Suprapubic skin (tissue), 4 donors: Measurements from ENCODE around the gene CTSA. TPM values are rescaled to one million over a fixed set of nuclear protein-coding genes. Genes with fewer than 3 reads are reported as not detected.

Experiments used
- DNase-seq, 2 donors: peaks; one replicate each; pipeline ENCODE4 v3.0.0-alpha.2; 2019; ENCODE audit warnings: low spot score in 2 of 2
- H3K27ac ChIP-seq: fragments of 200-600 bp; sonication (generic); one replicate; pipeline ENCODE4 v1.5.1; 2019
- H3K27me3 ChIP-seq: fragments of 200-600 bp; sonication (generic); one replicate; pipeline ENCODE4 v1.5.1; 2019
- H3K36me3 ChIP-seq: fragments of 200-600 bp; sonication (generic); one replicate; pipeline ENCODE4 v1.5.1; 2019
- H3K4me1 ChIP-seq: fragments of 200-600 bp; sonication (generic); one replicate; pipeline ENCODE4 v1.5.1; 2019
- H3K4me3 ChIP-seq: fragments of 200-600 bp; sonication (generic); one replicate; pipeline ENCODE4 v1.5.1; 2019; ENCODE audit warnings: mild to moderate bottlenecking
- H3K9me3 ChIP-seq: fragments of 200-600 bp; sonication (generic); one replicate; pipeline ENCODE4 v1.5.1; 2019
- CTCF ChIP-seq, 2 donors: fragments of 200-600 bp in 1 of 2; fragments of 450-650 bp in 1 of 2; sonication (generic) in 1 of 2; IDR thresholded peaks; one replicate each; pipeline ENCODE4 v1.5.1; 2016 to 2019; ENCODE audit warnings: antibody characterized with exemption in 2 of 2, mild to moderate bottlenecking in 1 of 2, moderate library complexity in 1 of 2
- EP300 ChIP-seq: sonication (generic); formaldehyde crosslinking; IDR thresholded peaks from one replicate; pipeline ENCODE4 v1.6.1; 2017; ENCODE audit warnings: antibody characterized with exemption
- POLR2A ChIP-seq, 2 donors: fragments of 450-650 bp; IDR thresholded peaks; one replicate each; pipeline ENCODE4 v1.6.1; 2017; ENCODE audit warnings: antibody characterized with exemption in 2 of 2, mild to moderate bottlenecking in 2 of 2, moderate library complexity in 2 of 2
- POLR2AphosphoS5 ChIP-seq, 3 donors: sonication (generic); formaldehyde crosslinking; IDR thresholded peaks; one replicate each; pipeline ENCODE4 v1.6.1; 2017; ENCODE audit warnings: antibody characterized with exemption in 3 of 3
- whole genome bisulfite sequencing: methylation state at CpG from one replicate; pipeline ENCODE4 v1.1.5; 2018; 5-methylcytosine and 5-hydroxymethylcytosine counted together
- total RNA-seq, 4 donors: library from RNA; depleted of rRNA; stranded (reverse); fragments of >200 nt; gene quantifications; one replicate each; pipeline ENCODE4 v1.1.0, GENCODE V29; 2016

Gene CTSA
- total RNA-seq, 4 donors from 2014 or later = 95.5 to 133 (median 120) TPM

GRCh38 chr20:45845452-45845851, 45.7 kb upstream of the CTSA start:
- H3K36me3 ChIP-seq = peaks cover 96% of the 10 kb centered on the region
- no peak overlapping the region for H3K27ac ChIP-seq
- no peaks in the 10 kb centered on the region for H3K9me3 ChIP-seq
- DNase-seq = no peak
- no peaks in the 10 kb centered on the region for H3K27me3 ChIP-seq
- TF ChIP-seq EP300 (no peak), POLR2AphosphoS5 (IDR thresholded peaks at IDR 0.05) (no peak), POLR2A (IDR thresholded peaks at IDR 0.05) (no peak), CTCF (IDR thresholded peaks at IDR 0.05) (no peak)
- H3K4me1 ChIP-seq = peaks cover 13% of the 10 kb centered on the region
- H3K4me3 ChIP-seq = no peak overlapping the region

GRCh38 chr20:45848421-45848820, 42.7 kb upstream of the CTSA start:
- WGBS = 97% methylated on average over 7 of the region's 8 CpGs
- no peak overlapping the region for H3K27ac ChIP-seq
- no peaks in the 10 kb centered on the region for H3K4me1 ChIP-seq
- H3K36me3 ChIP-seq = peaks cover 73% of the 10 kb centered on the region
- DNase-seq = no peak
- H3K4me3 ChIP-seq = no peak overlapping the region
- no peak for TF ChIP-seq EP300
- TF ChIP-seq POLR2AphosphoS5 (IDR thresholded peaks at IDR 0.05) = no peak
- TF ChIP-seq CTCF (IDR thresholded peaks at IDR 0.05) = no peak
- no peak for TF ChIP-seq POLR2A (IDR thresholded peaks at IDR 0.05)
- no peaks in the 10 kb centered on the region for H3K27me3 ChIP-seq
- no peaks in the 10 kb centered on the region for H3K9me3 ChIP-seq

- no peak for TF ChIP-seq POLR2A (IDR thresholded peaks at IDR 0.05)
- TF ChIP-seq POLR2AphosphoS5 (IDR thresholded peaks at IDR 0.05) = no peak
- H3K27ac ChIP-seq = no peak overlapping the region
- no peaks in the 10 kb centered on the region for H3K27me3 ChIP-seq
- no peaks in the 10 kb centered on the region for H3K9me3 ChIP-seq
- no peak overlapping the region for H3K4me3 ChIP-seq
- DNase-seq = no peak
- no peaks in the 10 kb centered on the region for H3K4me1 ChIP-seq
- peaks cover 70% of the 10 kb centered on the region for H3K36me3 ChIP-seq
- 94% methylated on average over 8 of the region's 8 CpGs for WGBS
Measured at GRCh38 chr20:45848969-45849582, 42.1 kb upstream of the CTSA start.

- WGBS = 96% methylated on average over 2 of the region's 2 CpGs
Measured at GRCh38 chr20:45850238-45850637, 40.9 kb upstream of the CTSA start.

GRCh38 chr20:45850926-45851325, 40.2 kb upstream of the CTSA start:
- no peak for DNase-seq
- no peaks in the 10 kb centered on the region for H3K27me3 ChIP-seq
- peaks cover 13% of the 10 kb centered on the region for H3K4me1 ChIP-seq
- H3K9me3 ChIP-seq = no peaks in the 10 kb centered on the region
- H3K4me3 ChIP-seq = no peak overlapping the region
- TF ChIP-seq POLR2AphosphoS5 (IDR thresholded peaks at IDR 0.05) (no peak), EP300 (no peak), POLR2A (IDR thresholded peaks at IDR 0.05) (no peak), CTCF (IDR thresholded peaks at IDR 0.05) (no peak)
- H3K27ac ChIP-seq = no peak overlapping the region
- peaks cover 51% of the 10 kb centered on the region for H3K36me3 ChIP-seq
- WGBS = 100% methylated on average over 1 of the region's 1 CpG

More at GRCh38 chr20:45850238-45850637, 40.9 kb upstream of the CTSA start:
- Histone ChIP-seq H3K27me3 (no peaks in the 10 kb centered on the region), H3K4me1 (peaks cover 6% of the 10 kb centered on the region), H3K9me3 (no peaks in the 10 kb centered on the region), H3K36me3 (peaks cover 58% of the 10 kb centered on the region), H3K27ac (no peak overlapping the region), H3K4me3 (no peak overlapping the region)
- TF ChIP-seq POLR2AphosphoS5 (IDR thresholded peaks at IDR 0.05) = no peak
- TF ChIP-seq EP300 = no peak
- TF ChIP-seq POLR2A (IDR thresholded peaks at IDR 0.05) = no peak
- TF ChIP-seq CTCF (IDR thresholded peaks at IDR 0.05) = no peak
- DNase-seq = no peak

GRCh38 chr20:45851501-45851900, 39.6 kb upstream of the CTSA start:
- no peak for TF ChIP-seq POLR2AphosphoS5 (IDR thresholded peaks at IDR 0.05)
- TF ChIP-seq EP300 = no peak
- TF ChIP-seq CTCF (IDR thresholded peaks at IDR 0.05) = no peak
- no peak for TF ChIP-seq POLR2A (IDR thresholded peaks at IDR 0.05)
- Histone ChIP-seq H3K4me3 (no peak overlapping the region), H3K27me3 (no peaks in the 10 kb centered on the region), H3K36me3 (peaks cover 46% of the 10 kb centered on the region), H3K4me1 (peaks cover 18% of the 10 kb centered on the region), H3K9me3 (no peaks in the 10 kb centered on the region), H3K27ac (no peak overlapping the region)
- DNase-seq = no peak
